HG03280 (cell line): ENCODE measurements around the gene NMT1.

Experiments used
- ATAC-seq: cut with Tn5 transposase; IDR thresholded peaks from one replicate; pipeline ENCODE4 v1.9.1; 2021; ENCODE audit warnings: mild to moderate bottlenecking, moderate library complexity; ENCODE audit not compliant: unreplicated experiment

The NMT1 gene

DNA sequence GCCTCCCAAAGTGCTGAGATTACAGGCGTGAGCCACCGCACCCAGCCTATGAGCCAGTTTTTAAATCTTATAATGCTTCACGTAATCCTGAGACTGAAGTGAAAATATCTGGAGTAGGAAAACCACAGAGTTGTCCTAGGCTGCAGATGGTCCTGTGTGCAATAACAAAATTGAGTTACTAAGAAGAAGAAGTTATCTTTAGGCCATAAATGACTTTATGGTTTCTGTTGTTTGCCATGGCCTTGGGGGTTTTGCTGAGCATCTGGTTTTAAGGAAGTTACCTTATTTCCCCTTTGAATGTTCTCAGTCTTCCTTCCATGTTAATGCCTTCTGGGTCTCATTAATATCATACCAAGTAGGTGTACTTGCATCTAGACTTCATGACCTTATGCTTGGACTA lies 16.5 kb downstream of the NMT1 start:
- no peak for ATAC-seq

DNA sequence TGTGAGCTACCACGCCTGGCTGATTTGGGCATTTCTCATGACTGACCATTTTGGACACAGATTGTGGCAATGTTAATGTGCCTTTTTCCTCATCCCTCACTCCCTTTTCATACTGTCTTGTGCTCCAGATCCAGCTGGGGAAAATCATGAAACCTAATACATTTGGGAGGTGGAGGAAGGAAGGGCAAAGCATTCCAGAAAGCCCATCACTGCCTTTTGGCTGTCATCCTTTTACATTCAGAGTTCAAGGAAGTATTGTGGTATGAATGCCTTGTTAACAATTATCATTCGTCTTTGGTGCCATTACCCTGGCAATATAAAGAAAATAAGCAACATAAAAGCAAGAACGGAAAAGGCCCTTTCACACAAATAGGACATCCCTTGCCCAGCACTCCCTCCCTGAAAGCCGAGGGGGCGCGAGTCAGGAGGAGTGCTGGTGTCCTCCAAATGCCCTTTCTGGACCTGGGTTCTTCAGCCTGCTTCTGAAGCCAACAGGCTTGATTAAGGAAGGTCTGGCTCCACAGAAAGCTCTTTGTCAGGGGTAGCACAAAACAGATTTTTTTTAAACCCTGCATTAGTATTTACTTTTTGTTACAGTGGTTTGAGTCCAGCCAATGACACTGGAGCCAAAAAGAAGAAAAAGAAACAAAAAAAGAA lies 20.1 kb downstream of the NMT1 start:
- ATAC-seq, result no peak

DNA sequence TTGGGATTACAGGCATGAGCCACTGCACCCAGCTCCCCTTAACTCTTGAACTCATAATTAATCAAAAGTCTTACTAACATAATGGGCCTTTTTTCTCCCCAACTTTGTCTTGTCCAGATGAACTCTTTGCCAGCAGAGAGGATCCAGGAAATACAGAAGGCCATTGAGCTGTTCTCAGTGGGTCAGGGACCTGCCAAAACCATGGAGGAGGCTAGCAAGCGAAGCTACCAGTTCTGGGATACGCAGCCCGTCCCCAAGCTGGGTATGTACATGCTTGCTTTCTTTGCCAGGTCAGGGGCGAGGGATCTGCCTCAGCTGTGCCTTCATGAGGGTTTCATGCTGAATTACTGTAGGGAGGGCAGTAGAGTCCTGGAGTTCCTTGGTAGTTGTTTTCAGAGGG lies 25.3 kb downstream of the NMT1 start:
- ATAC-seq, result no peak

DNA sequence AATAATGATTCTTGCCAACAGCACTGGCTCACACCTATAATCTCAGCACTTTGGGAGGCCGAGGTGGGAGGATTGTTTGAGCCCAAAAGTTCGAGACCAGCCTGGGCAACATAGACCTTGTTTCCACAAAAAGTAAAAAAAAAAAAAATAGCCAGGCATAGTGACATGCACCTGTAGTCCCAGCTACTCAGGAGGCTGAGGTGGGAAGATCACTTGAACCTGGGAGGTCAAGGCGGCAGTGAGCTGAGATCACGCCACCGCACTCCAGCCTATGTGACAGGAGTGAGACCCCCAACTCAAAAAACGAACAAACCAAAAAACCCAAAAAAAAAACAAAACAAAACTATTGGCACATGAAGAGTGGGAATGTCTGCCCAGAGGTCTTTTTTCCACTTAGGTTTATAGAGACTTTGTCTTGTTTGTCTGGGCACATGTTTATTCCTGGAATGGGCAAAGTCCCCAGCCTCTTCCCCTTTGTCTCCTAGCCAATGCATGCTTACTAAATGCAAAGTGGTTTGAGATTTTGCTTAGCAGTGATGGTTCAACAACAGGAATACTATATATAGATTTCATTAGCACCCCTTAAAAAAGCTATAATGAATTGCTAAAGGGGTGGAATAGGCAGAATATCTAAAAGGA lies 25.9 kb downstream of the NMT1 start:
- no peak for ATAC-seq

DNA sequence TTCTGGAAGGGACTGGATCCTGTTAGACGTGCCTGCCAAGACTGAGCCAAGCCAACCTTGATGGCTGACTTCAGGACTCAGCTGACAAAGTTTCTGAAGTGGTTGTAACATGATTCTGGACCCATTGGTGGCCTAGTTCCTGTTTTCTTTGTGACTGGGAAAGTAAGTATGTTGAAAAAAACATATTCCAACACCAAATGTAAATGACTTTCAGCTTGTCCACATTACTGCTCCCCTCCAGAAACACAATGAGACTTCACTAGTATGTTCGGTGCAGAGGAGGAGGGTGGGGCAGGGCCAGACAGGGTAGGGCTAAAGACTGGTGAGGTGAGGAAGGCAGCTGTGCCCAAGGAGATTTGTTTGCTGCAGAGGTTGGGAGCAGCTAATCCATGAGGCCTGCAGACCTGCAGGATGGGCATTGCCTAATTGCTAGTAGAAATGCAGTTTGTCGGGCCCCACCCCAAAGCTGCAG lies 26.4 kb downstream of the NMT1 start:
- ATAC-seq, result no peak

DNA sequence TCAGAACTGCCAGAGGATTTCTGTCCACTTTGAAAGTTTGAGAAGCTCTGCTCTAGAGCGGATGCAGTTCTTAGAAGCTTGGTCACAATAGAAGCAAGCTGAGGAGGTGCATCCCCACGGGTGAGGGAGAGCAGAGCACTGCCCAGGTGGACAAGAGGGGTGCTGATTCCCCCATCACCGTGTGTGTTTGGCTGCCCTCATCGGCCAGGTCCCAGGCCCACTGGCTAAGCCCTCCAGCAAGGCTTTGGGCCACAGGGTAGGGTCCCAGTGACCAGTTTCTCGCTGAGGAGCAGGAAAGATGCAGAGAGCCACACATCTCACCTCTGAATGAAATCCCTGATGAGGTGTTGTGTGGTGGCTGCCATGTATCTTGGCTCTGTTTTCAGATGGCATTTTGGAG lies 26.9 kb downstream of the NMT1 start:
- ATAC-seq, result no peak

DNA sequence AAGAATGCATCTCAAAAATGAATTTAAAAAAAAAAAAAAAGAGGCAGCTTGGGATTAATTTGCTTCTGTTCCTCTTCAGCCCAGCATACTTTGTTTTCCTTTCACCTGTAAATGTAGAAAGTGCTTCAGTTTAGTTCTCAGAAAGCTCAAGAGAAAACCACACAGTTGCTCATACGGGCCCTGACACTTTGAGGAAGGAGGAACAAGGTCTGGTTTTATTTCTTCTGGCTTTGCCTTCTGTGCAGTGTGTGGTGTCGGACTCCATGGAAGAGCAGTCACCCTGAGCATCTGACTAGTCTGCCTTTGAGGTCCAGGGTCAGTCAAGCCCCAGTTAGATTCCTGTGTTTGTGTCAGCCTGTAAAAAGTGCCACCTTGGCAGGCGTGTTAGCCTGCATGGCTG lies 27.6 kb downstream of the NMT1 start:
- no peak for ATAC-seq

DNA sequence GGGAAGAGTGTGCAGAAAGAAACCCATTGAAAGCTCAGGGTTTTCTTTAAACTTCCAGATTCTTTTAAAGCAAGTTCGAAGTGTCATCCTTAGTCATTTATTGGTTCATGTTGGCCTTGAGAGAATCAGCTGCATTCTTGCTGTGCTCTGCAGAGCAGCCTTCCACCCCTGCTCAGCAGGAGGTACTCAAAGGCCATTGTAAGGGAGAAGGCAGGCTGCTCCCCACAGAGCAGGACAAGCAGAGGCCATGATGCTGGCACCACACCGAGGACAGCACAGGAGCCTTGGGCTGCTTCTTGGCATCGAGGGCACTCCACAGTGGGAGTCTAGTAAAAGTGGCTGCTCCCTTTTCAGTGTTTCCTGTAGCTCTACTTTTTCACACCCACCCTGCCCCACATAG lies 29.6 kb downstream of the NMT1 start:
- no peak for ATAC-seq

DNA sequence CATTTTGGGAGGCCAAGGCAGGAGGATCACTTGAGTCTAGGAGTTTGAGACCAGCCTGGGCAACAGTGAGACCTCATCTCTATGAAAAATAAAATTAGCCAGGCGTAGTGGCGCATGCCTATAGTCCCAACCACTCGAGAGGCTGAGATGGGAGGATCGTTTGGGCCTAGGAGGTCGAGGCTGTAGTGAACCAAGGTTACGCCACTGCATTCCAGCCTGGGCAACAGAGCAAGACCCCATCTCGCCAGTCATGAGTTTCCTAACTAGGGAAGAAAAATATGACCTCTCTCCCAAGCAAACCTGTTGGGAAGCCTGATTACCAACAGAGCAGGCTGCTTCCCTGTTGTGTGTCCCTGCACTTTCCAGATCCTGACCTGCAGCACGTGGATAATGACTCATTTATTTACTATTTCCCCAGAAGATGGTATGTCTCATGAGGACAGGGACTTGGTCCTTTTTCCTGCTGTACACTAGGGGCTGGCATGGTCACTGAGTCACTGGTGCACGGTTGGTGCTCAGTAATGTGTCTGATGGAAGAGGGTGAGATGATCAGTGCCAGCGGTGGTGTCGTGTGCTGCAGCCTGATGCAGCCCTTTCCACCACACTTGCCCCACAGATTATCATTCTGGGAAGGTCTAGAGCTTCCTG lies 30.8 kb downstream of the NMT1 start:
- no peak for ATAC-seq

DNA sequence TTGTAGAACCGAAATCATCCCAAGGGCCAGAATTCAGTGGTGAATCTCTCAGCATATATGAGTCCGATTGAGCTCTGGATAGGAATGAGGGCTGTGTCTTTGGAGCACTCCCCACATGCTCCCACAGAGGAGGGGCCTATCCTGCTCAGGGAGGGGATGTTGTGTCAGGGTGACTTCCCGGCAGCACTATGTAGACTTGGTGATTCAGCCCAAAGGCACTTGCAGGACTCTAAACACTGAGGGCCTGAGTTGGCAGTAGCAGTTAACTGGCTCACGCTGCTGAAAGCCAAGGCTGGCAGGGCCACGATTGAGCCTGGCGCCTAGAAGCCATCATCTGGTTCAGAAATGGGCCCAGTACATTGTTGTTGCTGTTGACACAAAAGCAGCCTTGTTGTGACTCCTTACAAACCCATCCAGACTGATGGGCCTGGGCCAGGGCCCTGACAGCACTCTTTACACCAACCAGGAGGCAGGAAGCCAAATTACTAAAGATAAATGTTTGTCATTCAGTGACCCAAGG lies 31.9 kb downstream of the NMT1 start:
- ATAC-seq, result no peak

DNA sequence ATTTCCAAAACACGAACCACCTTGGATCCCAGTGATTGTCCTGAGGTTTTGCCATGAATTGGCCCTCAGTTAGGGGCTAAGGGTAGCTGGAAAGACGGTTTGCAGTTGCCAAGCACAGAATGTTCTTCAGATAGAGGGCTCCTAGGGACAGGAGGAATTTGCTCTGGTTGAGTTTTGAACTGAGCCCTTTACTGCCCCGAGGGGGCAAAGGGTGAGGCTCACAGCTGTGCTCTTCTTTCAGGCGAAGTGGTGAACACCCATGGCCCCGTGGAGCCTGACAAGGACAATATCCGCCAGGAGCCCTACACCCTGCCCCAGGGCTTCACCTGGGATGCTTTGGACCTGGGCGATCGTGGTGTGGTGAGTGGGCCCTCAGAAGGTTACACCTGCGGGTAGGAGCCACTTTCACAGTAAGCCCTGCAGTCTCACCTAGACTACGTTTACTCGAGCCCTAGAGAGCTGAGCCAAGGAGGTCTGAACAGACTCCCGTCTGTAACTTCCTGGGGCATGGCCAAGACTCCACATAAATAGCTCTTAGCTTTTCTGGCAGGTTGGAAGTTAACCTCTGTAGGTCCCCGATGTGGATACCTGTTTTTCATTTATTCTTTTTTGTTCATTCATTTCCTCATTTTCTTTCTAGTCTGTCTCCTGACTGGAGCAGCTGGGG lies 32.5 kb downstream of the NMT1 start:
- no peak for ATAC-seq

DNA sequence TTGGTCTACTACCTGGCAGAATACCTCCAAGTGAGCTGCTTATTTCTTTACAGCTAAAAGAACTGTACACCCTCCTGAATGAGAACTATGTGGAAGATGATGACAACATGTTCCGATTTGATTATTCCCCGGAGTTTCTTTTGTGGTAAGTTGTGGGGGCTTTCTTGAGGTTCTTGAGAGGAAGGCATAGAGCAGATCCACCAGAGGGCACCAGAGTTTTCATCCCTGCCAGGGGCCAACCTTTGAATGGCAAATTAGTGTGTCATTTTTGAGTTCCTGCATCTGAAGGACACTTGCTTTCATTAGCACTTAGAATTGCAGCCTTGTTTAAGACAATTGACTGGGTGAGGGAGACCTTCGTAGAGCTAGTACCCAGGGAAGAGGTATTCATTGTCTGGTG lies 35.0 kb downstream of the NMT1 start:
- ATAC-seq, result no peak

DNA sequence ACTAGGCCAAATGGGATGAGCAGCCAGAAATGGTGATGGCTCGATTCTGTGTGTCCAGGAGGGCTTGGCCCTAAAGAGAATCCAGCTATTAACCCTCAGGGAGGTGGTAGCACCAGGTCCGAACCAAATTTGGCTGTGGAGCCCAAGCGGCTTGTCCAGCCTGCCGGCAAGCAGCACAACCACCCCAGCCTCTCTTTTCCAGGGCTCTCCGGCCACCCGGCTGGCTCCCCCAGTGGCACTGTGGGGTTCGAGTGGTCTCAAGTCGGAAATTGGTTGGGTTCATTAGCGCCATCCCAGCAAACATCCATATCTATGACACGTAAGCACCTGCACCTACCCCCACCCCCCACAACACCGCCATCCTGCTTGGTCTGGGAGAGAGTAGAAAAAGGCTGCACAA lies 35.8 kb downstream of the NMT1 start:
- no peak for ATAC-seq

DNA sequence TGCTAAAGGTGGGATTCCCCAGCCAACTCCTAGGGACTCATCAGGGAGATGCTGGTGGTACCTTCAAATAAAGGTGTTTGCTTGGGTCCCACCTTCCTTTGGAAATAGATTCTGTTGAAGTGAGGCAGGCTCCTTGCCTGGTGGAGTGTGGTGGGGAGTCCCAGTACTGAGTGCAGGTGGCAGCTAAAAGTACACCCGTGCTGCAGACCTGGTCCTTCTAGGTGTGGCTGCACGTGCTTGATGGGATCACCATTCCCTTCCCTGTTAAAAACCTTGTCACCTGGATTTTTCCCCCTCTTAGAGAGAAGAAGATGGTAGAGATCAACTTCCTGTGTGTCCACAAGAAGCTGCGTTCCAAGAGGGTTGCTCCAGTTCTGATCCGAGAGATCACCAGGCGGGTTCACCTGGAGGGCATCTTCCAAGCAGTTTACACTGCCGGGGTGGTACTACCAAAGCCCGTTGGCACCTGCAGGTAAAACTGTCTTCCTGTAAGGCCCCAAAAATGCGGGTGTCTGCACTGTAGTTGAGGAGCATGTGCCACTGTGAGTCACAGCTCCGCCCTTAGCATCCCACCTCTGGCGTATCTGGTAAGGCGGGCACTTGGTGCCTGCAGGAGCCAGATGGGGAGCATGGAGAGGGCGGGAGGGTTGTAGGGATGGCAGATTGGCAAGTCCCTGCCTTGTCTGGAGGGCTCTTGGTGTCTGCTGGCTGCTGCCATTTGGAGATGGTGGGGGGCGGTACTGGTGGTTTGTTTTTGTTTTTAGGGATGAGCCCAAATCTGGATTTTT lies 37.2 kb downstream of the NMT1 start:
- no peak for ATAC-seq

DNA sequence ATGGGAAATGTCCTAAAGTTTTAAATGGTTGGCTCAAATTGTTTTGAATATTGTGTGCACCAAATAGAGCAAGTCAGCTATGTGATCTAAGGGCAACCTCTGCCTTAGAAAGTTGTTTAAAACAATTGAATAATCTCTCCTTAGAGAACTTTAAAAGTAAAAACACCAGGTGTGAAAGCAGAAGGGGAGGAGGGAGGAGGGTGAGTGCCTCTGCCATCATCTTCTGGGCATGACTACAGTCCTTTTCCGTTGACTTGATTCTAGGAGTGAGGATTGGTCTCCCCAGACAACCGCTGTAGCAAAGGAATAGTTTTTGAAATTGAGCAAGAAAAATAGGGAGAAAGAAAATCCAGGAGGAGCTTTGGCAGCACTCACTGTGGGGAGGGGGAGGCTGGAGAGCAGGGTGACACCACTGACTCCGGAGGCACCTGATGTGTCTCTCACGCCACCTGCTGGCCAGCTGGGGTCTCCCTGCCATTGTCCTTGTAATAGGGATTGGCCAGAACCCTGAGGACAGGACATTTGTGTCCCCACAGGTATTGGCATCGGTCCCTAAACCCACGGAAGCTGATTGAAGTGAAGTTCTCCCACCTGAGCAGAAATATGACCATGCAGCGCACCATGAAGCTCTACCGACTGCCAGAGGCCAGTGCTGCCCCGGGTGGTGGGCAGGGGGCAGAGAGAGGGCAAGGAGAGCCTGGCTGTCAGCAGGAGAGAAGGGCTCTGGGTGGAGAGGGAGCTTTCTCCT lies 37.9 kb downstream of the NMT1 start:
- ATAC-seq, result no peak

DNA sequence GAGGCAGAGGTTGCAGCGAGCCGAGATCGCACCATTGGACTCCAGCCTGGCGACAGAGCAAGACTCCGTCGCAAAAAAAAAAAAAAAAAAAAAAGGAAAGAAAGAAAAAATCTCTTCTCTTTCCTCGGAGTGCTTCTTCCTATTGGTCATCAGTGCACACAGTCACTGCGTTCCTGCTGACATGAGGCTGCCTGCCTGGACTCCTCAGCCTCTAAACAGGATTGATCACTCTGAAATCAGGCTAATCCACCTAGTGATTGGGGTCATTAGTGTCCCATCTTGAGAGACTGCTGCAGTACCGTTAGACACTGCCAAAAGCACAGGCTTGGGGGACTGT lies 40.4 kb downstream of the NMT1 start:
- ATAC-seq, result no peak

DNA sequence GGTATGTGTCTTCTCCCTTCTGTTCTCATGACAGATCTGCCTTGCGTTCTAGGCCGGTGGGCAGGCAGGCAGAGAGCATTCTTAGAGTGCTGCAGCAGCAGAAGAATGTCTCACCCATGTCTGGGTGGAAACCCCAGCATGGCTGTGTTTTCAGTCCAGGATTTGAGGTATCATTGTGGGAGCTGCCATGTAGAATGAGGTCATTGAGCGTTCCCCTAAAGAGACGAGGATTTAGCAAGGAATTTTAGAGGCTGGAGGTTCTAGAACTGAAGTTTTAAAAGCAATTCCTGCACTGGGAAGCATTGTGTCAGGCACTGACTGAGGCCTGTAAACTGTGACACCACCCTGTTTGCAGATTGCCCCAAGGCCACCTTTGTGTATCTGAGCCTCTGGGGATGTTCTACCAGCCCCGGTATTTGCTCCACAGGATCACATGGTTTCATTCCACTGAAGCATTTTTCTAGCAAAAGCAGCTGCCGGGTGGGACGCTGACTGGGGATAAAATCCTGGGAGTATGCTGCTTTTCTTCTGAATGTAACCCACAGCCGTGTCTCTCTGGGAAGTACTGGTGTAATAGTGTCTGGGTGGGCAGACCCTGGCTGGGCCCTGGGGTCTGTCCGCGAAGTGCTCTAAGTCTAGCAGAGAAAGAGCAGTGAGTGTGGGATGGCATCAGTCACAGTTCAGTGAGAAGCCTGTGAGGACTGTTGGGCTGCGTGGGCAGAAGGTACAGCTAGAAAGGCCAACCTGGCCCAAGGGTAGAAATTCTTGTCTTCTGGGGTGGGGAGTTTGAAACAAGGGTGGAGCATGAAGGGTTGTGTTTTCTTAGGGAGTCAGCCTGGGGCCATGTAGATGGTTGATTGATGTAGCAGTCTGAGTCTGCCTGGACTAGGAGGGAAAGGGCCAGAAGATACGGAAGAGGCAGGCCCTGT lies 41.0 kb downstream of the NMT1 start:
- no peak for ATAC-seq

DNA sequence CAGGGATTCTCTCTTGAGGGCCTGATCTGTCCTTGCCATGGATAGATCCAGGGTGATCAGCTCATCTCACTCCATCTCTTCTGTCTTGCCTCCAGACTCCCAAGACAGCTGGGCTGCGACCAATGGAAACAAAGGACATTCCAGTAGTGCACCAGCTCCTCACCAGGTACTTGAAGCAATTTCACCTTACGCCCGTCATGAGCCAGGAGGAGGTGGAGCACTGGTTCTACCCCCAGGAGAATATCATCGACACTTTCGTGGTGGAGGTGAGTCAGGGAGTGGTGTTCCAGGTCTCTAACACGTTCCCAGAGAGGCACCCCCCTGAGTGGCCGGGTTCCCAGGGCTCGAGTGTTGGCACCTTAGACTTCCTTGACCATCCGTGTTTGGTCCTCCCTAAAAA lies 41.7 kb downstream of the NMT1 start:
- no peak for ATAC-seq

DNA sequence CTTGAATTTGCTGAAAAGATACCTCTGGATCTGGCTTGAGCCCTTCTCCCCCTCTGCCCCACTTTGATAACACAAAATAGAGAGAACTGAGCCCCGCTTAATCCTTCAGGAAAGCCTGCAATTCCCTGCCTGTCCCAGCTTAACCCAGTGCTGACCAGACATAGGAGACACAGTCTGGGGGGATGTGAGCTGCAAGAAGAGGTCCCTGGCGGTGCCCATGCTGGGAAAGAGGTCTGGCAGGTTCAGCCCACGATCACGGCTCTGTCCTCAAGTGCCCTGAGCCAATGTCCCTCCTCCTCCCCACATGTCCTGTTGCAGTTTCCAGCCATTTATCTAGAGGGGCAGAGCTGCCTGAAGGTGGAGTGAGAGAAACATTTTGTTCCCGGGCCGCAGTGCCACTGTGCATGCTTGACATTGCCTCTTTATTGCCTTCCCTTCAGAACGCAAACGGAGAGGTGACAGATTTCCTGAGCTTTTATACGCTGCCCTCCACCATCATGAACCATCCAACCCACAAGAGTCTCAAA lies 42.2 kb downstream of the NMT1 start:
- ATAC-seq, result no peak
